ENCODE results near the gene TMEM259.

Gene TMEM259

DNA sequence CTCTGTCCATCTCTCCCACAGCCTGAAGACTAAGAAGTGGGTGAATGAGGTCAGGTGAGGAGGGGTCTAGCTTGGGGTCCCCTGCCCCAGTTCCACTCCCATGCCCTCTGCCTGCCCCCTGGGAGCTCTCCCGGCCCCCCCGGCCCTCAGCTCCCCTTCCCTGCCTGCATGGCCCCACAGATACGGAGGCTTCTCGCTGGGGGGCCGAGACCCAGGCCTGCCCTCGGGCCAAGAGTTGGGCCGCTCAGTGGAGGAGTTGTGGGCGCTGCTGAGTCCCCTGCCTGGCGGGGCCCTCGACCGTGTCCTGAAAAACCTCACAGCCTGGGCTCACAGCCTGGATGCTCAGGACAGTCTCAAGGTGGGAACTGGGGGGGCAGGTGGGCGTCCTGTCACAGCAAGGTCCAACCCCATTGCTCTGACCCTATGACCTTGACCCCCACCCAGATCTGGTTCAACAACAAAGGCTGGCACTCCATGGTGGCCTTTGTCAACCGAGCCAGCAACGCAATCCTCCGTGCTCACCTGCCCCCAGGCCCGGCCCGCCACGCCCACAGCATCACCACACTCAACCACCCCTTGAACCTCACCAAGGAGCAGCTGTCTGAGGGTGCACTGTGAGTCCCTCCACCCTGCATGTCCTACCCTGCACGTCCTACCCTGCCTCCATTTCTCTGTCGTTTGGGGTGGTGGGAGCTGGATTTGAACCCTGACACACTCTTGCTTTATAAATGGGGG, 35.1 kb upstream of the TMEM259 start:
- no peak overlapping the region for H3K4me3 ChIP-seq (ENCODE audit: low read depth, low read length)

DNA sequence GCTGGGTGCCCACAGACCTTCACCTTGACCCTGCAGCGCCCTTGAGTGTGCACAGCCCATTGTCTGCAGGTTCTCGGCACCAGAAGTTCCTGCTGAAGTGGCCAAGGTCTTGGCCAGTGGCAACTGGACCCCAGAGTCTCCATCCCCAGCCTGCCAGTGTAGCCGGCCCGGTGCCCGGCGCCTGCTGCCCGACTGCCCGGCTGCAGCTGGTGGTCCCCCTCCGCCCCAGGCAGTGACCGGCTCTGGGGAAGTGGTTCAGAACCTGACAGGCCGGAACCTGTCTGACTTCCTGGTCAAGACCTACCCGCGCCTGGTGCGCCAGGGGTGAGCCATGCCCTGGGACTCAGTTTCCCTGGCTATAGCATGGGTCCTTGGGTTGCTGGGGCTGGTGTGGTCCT, 34.1 kb upstream of the TMEM259 start:
- H3K4me3 ChIP-seq (ENCODE audit: low read depth, low read length): no peak overlapping the region

DNA sequence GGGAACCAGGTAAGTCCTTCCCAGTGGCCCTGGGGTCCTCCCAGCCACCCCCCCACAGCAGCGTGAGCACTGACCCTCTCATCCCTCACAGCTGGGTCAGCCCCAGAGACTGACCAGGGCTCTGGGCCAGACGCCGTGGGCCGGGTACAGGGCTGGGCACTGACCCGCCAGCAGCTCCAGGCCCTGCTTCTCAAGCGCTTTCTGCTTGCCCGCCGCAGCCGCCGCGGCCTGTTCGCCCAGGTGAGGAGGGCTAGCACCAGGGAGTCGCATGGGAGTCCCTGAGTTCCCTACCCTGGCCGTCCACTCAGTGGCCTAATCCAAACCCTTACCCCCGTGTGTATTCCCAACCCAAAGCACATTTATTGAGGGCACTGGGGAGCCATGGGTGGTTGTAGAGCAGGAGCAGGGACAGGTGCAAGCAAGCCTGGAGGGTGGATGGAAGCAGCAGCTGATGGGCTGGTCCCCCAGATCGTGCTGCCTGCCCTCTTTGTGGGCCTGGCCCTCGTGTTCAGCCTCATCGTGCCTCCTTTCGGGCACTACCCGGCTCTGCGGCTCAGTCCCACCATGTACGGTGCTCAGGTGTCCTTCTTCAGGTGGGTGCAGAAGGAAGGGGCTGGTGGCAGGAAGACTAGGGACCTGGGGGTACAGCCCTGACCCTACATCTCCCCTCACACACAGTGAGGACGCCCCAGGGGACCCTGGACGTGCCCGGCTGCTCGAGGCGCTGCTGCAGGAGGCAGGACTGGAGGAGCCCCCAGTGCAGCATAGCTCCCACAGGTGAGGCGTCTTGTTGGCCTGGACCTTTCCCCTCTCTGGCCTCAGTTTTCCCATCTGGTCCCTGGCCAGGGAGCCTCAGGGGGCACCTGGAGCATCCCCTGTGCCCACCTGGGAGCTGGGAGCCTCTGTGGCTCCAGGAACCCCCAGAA, 33.4 kb upstream of the TMEM259 start:
- no peak overlapping the region for H3K4me3 ChIP-seq (ENCODE audit: low read depth, low read length)

DNA sequence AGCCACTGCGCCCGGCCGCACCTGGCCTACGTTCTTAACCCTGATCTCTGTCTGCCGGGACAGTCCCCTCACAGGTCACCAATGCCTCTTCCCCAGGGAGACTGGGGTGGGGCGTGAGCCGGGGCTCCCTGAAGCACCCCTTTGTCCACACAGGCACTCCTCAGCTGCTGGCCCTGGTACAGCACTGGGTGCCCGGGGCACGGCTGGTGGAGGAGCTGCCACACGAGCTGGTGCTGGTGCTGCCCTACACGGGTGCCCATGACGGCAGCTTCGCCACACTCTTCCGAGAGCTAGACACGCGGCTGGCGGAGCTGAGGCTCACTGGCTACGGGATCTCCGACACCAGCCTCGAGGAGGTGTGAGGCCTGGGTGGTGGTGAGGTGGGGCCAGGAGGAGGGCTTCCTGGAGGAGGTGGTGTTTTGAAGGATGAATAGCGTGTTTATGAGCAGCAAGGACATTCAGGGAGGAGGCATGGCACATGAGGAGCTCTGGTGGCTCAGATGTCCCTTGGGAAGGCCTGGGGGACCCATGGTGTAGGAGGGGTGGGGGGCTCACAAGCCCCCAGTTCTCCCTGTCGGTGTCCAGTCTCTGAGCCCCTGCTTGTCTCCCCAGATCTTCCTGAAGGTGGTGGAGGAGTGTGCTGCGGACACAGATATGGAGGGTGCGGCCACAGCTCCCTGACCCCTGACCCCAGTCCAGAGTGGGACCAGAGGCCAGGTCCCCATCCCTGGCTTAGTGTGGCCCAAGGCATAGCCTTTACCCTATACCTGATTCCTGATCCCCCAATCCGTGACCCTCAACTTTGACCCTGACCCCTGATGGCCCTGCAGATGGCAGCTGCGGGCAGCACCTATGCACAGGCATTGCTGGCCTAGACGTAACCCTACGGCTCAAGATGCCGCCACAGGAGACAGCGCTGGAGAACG, 32.5 kb upstream of the TMEM259 start:
- no peak overlapping the region for H3K4me3 ChIP-seq (ENCODE audit: low read depth, low read length)

DNA sequence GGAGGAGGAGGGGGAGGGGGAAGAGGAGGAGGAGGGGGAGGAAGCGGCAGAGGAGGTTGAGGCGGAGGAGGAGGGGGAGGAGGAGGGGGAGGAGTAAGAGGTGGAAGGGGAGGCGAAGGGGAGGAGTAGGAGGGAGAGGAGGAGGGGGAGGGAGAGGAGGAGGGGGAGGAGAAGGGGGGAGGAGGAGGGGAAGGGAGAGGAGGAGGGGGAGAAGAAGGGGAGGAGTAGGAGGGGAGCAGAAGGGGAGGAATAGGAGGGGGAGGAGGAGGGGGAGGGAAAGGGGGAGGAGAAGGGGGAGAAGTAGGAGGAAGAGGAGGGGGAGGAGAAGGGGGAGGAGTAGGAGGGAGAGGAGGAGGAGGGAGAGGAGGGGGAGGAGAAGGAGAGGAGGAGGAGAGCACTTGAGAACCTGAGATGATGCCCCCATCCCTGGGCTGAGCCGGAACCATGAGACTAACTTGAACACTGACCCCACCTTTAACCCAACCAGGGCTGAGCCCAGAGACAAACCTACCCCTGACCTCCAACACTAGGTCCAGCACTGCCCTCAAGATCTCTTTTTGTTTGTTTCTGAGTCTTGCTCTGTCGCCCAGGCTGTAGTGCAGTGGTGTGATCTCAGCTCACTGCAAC, 31.5 kb upstream of the TMEM259 start:
- H3K4me3 ChIP-seq (ENCODE audit: low read depth, low read length): no peak overlapping the region

DNA sequence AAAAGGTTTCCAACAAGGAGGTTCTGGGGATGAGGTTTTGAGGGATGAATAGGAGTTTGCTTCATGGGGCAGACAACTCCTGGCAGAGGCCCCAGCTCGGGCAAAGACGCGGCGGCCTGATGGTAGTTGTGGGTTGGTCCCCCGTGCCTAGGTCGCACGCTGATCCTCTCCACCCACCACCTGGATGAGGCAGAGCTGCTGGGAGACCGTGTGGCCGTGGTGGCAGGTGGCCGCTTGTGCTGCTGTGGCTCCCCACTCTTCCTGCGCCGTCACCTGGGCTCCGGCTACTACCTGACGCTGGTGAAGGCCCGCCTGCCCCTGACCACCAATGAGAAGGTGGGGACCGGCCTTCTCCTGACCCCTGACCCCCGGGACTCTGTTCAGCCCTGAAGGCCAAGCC, 30.9 kb upstream of the TMEM259 start:
- H3K4me3 ChIP-seq (ENCODE audit: low read depth, low read length): no peak overlapping the region

DNA sequence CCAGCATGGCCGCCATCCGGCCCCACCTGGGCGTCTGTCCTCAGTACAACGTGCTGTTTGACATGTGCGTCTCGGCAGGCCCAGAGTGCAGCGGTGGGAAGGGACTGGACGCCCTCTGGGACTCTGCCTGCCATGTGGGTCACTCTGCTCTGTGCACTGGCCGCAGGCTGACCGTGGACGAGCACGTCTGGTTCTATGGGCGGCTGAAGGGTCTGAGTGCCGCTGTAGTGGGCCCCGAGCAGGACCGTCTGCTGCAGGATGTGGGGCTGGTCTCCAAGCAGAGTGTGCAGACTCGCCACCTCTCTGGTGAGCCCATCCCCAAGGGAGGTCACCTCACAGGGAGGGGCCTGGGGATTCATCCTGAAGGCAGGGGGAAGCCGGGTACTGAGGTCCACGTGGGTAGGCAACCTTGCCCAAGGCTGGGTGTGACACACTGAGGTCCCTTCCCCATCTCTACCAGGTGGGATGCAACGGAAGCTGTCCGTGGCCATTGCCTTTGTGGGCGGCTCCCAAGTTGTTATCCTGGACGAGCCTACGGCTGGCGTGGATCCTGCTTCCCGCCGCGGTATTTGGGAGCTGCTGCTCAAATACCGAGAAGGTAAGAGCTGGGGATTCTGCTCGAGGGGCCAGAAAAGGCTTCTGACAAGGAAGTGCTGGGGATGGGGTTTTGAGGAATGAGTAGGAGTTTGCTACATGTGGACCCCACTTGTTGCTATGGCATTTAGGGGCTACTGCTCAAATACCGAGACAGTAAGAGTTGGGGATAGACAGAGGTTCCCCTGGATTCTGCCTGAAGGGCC, 30.3 kb upstream of the TMEM259 start:
- no peak overlapping the region for H3K4me3 ChIP-seq (ENCODE audit: low read depth, low read length)

DNA sequence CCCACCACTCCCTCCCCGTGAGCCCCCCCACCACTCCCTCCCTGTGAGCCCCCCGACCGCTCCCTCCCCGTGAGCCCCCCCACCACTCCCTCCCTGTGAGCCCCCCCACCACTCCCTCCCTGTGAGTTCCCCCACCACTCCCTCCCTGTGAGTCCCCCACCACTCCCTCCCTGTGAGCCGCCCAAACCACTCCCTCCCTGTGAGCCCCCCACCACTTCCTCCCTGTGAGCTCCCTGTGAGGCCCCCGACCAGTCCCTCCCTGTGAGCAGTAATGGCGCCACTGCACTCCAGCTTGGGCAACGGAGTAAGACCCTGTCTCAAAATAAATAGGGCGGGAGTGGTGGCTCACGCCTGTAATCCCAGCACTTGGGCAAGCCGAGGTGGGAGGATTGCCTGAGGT, 28.9 kb upstream of the TMEM259 start:
- no peak overlapping the region for H3K4me3 ChIP-seq (ENCODE audit: low read depth, low read length)

DNA sequence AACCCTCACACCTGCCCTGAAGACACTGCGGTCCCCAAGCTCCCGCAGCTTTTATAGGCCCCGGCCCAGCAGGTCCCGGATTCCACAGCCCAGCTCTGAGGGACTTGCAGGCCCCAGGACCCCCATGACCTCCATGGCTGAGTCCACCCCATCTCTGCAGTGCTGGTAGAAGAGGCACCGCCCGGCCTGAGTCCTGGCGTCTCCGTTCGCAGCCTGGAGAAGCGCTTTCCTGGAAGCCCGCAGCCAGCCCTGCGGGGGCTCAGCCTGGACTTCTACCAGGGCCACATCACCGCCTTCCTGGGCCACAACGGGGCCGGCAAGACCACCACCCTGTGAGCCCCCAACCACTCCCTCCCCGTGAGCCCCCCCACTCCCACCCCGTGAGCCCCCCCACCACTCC, 28.2 kb upstream of the TMEM259 start:
- H3K4me3 ChIP-seq (ENCODE audit: low read depth, low read length): no peak overlapping the region

DNA sequence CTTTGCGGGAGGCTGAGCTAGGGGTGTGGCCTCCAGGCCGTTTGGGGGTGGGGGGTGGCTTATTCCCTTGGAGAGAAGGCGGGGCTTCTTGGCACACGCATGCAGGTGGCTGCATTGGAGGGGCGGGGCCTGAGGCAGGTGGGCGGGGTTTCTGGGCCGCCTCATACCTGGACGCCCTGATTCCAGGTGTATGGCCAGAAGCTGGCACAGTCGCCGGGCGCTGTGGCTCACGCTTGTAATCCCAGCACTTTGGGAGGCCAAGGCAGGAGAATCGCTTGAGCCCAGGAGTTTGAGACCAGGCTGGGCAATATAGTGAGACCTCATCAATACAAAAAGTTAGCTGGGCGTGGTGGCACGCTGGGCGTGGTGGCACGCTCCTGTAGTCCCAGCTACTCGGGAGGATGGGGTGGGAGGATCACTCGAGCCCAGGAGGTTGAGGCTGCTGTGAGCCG, 26.8 kb upstream of the TMEM259 start:
- no peak overlapping the region for H3K4me3 ChIP-seq (ENCODE audit: low read depth, low read length)

DNA sequence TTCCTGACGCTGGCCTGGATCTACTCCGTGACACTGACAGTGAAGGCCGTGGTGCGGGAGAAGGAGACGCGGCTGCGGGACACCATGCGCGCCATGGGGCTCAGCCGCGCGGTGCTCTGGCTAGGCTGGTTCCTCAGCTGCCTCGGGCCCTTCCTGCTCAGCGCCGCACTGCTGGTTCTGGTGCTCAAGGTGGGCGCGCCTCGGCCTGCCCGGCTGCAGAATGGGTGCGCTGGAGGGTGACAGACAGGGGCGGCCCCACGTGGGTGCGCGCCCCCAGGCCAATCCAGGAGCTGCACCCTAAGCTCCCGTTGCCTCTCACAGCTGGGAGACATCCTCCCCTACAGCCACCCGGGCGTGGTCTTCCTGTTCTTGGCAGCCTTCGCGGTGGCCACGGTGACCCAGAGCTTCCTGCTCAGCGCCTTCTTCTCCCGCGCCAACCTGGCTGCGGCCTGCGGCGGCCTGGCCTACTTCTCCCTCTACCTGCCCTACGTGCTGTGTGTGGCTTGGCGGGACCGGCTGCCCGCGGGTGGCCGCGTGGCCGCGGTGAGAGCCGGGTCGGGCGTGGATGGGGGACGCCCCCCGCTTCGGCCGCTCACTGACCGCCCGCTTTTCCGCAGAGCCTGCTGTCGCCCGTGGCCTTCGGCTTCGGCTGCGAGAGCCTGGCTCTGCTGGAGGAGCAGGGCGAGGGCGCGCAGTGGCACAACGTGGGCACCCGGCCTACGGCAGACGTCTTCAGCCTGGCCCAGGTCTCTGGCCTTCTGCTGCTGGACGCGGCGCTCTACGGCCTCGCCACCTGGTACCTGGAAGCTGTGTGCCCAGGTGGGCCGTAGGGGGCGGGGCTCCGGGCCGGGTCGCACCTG, 26.1 kb upstream of the TMEM259 start:
- no peak overlapping the region for H3K4me3 ChIP-seq (ENCODE audit: low read depth, low read length)

DNA sequence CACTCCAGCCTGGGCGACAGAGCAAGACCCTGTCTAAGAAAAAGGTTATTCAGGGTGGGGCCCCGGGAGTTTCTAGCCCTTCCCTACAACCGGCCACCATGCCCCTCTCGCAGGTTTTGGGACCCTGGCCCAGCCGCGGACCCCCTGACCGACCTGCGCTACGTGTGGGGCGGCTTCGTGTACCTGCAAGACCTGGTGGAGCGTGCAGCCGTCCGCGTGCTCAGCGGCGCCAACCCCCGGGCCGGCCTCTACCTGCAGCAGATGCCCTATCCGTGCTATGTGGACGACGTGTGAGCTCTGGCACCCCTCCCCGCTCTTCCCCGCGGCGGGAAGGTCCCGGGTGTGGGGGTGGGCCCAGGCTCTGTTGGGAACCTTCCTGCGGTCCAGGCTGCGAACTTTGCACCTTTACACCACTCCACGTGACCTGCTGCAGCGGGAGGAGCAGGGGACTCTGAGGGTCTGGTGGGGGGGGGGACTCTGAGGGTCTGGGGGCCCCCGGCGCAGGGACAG, 25.2 kb upstream of the TMEM259 start:
- H3K4me3 ChIP-seq (ENCODE audit: low read depth, low read length): no peak overlapping the region

DNA sequence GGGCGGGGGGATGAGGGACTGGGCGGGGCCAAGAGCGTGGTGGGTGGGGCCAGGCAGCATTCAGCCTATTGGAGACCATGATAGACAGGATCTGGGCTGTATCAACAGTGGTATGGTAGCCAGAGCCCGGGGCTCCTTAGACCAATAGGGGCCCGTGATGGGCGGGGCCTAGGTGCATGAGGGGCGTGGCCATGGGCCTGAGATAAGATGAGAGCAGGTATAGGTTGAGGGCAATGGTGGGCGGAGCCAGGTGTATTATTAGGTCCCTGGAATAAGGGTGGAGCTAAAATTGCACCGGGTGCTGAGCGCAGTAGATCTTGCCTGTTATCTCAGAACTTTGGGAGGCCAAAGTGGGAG, 24.3 kb upstream of the TMEM259 start:
- no peak overlapping the region for H3K4me3 ChIP-seq (ENCODE audit: low read depth, low read length)

DNA sequence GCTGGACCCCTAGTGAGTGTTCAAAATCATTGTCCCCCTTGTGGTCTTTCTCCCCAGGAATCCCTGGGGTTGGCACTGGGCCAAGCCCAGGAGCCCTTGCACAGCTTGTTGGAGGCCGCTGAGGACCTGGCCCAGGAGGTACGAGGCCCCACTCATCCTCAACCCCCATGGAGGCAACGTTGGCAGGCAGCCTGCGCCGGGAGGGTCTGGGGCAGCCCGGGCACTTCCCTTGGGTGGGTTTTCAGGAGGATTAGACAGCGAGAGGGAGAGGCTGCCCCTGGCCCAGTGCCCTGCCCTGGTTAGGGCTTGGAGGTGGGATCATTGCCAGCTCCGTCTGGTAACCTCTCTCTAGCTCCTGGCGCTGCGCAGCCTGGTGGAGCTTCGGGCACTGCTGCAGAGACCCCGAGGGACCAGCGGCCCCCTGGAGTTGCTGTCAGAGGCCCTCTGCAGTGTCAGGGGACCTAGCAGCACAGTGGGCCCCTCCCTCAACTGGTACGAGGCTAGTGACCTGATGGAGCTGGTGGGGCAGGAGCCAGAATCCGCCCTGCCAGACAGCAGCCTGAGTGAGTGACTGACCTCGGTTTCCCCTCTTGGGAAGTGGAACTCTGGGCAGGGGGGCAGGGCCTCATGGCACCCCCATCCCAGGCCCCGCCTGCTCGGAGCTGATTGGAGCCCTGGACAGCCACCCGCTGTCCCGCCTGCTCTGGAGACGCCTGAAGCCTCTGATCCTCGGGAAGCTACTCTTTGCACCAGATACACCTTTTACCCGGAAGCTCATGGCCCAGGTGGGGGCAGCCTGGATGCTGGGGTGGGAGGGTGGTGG, 22.0 kb upstream of the TMEM259 start:
- H3K4me3 ChIP-seq (ENCODE audit: low read depth, low read length): no peak overlapping the region

DNA sequence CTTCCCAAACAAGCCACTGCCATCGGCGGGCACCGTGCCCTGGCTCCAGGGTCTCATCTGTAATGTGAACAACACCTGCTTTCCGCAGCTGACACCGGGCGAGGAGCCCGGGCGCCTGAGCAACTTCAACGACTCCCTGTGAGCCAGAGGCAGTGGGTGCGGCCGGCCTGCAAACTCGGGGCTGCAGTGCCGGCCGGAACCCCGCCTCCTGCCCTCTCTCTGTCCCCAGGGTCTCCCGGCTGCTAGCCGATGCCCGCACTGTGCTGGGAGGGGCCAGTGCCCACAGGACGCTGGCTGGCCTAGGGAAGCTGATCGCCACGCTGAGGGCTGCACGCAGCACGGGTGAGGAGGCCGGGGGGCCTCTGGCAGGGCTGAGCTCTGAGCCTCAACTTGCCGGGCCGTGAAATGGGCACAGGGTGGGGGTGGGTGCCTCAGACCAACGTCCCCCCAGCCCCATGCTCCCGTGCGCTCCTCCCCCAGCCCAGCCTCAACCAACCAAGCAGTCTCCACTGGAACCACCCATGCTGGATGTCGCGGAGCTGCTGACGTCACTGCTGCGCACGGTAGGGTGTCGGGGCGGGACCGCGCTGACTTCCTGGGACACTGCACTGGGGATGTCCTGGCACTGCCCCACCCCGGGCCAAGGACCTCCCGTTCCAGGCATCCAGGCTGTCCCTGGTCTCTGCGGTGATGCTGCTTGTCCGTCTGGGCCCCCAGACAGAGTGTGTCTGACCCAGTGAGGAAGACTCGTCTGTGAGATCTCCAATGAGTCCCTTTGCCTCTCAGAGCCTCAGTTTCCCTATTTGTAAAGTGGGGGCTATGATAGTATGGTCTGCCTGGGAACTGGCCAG, 21.1 kb upstream of the TMEM259 start:
- no peak overlapping the region for H3K4me3 ChIP-seq (ENCODE audit: low read depth, low read length)

DNA sequence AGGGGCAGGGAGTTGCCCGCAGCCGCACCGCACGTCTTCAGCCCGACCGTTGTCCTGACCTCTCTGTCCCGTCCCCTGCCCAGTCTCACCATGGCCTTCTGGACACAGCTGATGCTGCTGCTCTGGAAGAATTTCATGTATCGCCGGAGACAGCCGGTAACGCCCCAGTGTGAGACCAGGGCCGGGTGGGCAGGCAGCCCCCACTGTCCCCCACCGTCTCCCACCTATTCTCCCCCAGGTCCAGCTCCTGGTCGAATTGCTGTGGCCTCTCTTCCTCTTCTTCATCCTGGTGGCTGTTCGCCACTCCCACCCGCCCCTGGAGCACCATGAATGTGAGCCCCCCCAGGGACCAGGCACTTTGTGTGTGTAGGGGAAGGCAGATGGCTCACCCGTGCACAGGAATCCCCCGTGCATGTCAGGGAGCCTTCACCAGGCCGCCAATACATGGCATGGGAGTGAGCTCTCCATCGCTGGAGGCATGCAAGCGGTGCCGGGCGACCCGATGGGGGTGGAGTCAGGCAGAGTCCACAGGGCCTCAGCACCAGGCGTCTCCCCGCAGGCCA, 20.4 kb upstream of the TMEM259 start:
- no peak overlapping the region for H3K4me3 ChIP-seq (ENCODE audit: low read depth, low read length)
